IMR-90 (cell line): ENCODE results near the gene BACH1. TPM values are rescaled to one million over a fixed set of nuclear protein-coding genes. Genes with fewer than 3 reads are reported as not detected.

Experiments
- ATAC-seq: fragments of 200-7000 bp; cut with Tn5 transposase; 2 replicates; pipeline ENCODE4 v1.9.1; 2020; ENCODE audit warnings: low read depth, mild to moderate bottlenecking, moderate library complexity
- BruUV-seq: library from RNA; stranded (reverse); fragments of 400-500 nt; replicated peaks from 2 replicates; lab custom pipeline; 2021; lab: Mats Ljungman, UMichigan
- CTCF ChIA-PET: fragments of 300-600 bp; formaldehyde crosslinking; extraction: SDS; loops from one replicate; lab custom pipeline; 2021; ENCODE audit warnings: antibody characterized with exemption; lab: Yijun Ruan, JAX
- POLR2A ChIA-PET: fragments of 300-600 bp; sonication (Branson Sonifier 250); formaldehyde crosslinking; loops from one replicate; lab custom pipeline; 2022; ENCODE audit warnings: antibody characterized with exemption; ENCODE audit not compliant: unreplicated experiment; lab: Charles Lee
- DNase-seq: peaks from one replicate; pipeline ENCODE4 v3.0.0; 2013
- H2AFZ ChIP-seq: replicated peaks from 2 replicates; pipeline ENCODE3; 2013; ENCODE audit warnings: low read length, mild to moderate bottlenecking; ENCODE audit not compliant: poor library complexity
- H2AK5ac ChIP-seq: 2 replicates; pipeline ENCODE4 v1.6.1; 2013; ENCODE audit warnings: low read depth, low read length, inconsistent platforms
- H2AK9ac ChIP-seq: replicated peaks from 2 replicates; pipeline ENCODE3; 2013; ENCODE audit warnings: mild to moderate bottlenecking, low read depth, low read length, moderate library complexity; ENCODE audit not compliant: poor library complexity
- H2BK120ac ChIP-seq: 2 replicates; pipeline ENCODE4 v1.6.1; 2013; ENCODE audit warnings: low read depth, low read length, inconsistent platforms
- H2BK15ac ChIP-seq: 3 replicates; pipeline ENCODE4 v1.6.1; 2013; ENCODE audit warnings: low read depth, low read length, inconsistent platforms
- H2BK20ac ChIP-seq: 2 replicates; pipeline ENCODE4 v1.6.1; 2013; ENCODE audit warnings: low read depth, mild to moderate bottlenecking, inconsistent platforms, low read length, moderate library complexity
- H2BK5ac ChIP-seq: 2 replicates; pipeline ENCODE4 v1.6.1; 2013; ENCODE audit warnings: mild to moderate bottlenecking, low read depth, low read length, inconsistent platforms; ENCODE audit not compliant: poor library complexity, severe bottlenecking
- H3K14ac ChIP-seq: replicated peaks from 2 replicates; pipeline ENCODE4 v1.6.1; 2013; ENCODE audit warnings: low read depth, low read length, inconsistent platforms
- H3K18ac ChIP-seq: 2 replicates; pipeline ENCODE4 v1.6.1; 2013; ENCODE audit warnings: low read depth, low read length, control low read depth
- H3K23ac ChIP-seq: 2 replicates; pipeline ENCODE4 v1.6.1; 2013; ENCODE audit warnings: low read depth, low read length, inconsistent platforms
- H3K27ac ChIP-seq: 2 replicates; pipeline ENCODE4 v1.5.1; 2013; ENCODE audit warnings: mild to moderate bottlenecking, control low read depth, low read length; ENCODE audit not compliant: insufficient read depth
- H3K27me3 ChIP-seq: 2 replicates; pipeline ENCODE4 v1.6.1; 2013; ENCODE audit warnings: low read length; ENCODE audit not compliant: control insufficient read depth, insufficient read depth
- H3K36me3 ChIP-seq: 2 replicates; pipeline ENCODE4 v1.6.1; 2013; ENCODE audit warnings: low read length, mixed read lengths; ENCODE audit not compliant: control insufficient read depth, insufficient read depth
- H3K4ac ChIP-seq: 2 replicates; pipeline ENCODE4 v1.6.1; 2013; ENCODE audit warnings: low read depth, low read length, inconsistent platforms
- H3K4me1 ChIP-seq: 2 replicates; pipeline ENCODE4 v1.6.1; 2013; ENCODE audit warnings: low read length, mixed read lengths; ENCODE audit not compliant: control insufficient read depth, insufficient read depth
- H3K4me2 ChIP-seq: 2 replicates; pipeline ENCODE4 v1.6.1; 2013; ENCODE audit warnings: low read depth, mild to moderate bottlenecking, control low read depth, low read length, moderate library complexity
- H3K4me3 ChIP-seq: 2 replicates; pipeline ENCODE4 v1.5.1; 2013; ENCODE audit warnings: low read depth, mild to moderate bottlenecking, control low read depth, low read length, moderate library complexity; ENCODE audit not compliant: insufficient read depth
- H3K56ac ChIP-seq: 2 replicates; pipeline ENCODE4 v1.6.1; 2013; ENCODE audit warnings: low read length, inconsistent platforms; ENCODE audit not compliant: insufficient read depth; ENCODE audit errors: extremely low read depth
- H3K79me1 ChIP-seq, 2 experiments: 2 replicates each; pipeline ENCODE4 v1.6.1; 2013; ENCODE audit warnings: low read length in 2 of 2, inconsistent platforms in 1 of 2, low read depth in 1 of 2
- H3K9ac ChIP-seq: 2 replicates; pipeline ENCODE4 v1.6.1; 2013; ENCODE audit warnings: low read depth, low read length, control low read depth
- H3K9me1 ChIP-seq: 2 replicates; pipeline ENCODE4 v1.6.1; 2013; ENCODE audit warnings: low read length, inconsistent platforms; ENCODE audit not compliant: insufficient read depth
- H3K9me3 ChIP-seq: 2 replicates; pipeline ENCODE4 v1.6.1; 2013; ENCODE audit warnings: low read length; ENCODE audit not compliant: control insufficient read depth, insufficient read depth
- H4K20me1 ChIP-seq: 2 replicates; pipeline ENCODE4 v1.6.1; 2013; ENCODE audit warnings: low read length, inconsistent platforms; ENCODE audit not compliant: insufficient read depth
- H4K5ac ChIP-seq: 2 replicates; pipeline ENCODE4 v1.6.1; 2013; ENCODE audit warnings: mild to moderate bottlenecking, low read depth, low read length, control low read depth
- H4K8ac ChIP-seq, 2 experiments: 2 replicates each; pipeline ENCODE4 v1.6.1; 2013; ENCODE audit warnings: low read depth in 2 of 2, low read length in 2 of 2, control low read depth in 1 of 2, inconsistent platforms in 1 of 2
- H4K91ac ChIP-seq: 2 replicates; pipeline ENCODE4 v1.6.1; 2013; ENCODE audit warnings: low read depth, low read length, inconsistent platforms; ENCODE audit not compliant: insufficient read depth
- BHLHE40 ChIP-seq: fragments of 150-350 bp; IDR thresholded peaks from 2 replicates; pipeline ENCODE4 v1.6.1; 2016; ENCODE audit warnings: mild to moderate bottlenecking, low read depth, low read length
- CEBPB ChIP-seq: IDR thresholded peaks from 2 replicates; pipeline ENCODE4 v1.6.1; 2012; ENCODE audit warnings: low read depth, low read length, improper control_type of control experiment
- CHD1 ChIP-seq: IDR thresholded peaks from 2 replicates; pipeline ENCODE4 v1.6.1; 2012; ENCODE audit warnings: low read depth, low read length, improper control_type of control experiment
- ELK1 ChIP-seq: fragments of 150-350 bp; IDR thresholded peaks from 2 replicates; pipeline ENCODE4 v1.6.1; 2016; ENCODE audit warnings: low read depth, mild to moderate bottlenecking, low read length, moderate library complexity, borderline replicate concordance
- FOS ChIP-seq: fragments of 150-350 bp; IDR thresholded peaks from 2 replicates; pipeline ENCODE4 v1.6.1; 2016; ENCODE audit warnings: low read depth, low read length
- MAFK ChIP-seq: IDR thresholded peaks from 2 replicates; pipeline ENCODE4 v1.6.1; 2012; ENCODE audit warnings: low read depth, low read length, improper control_type of control experiment
- MAZ ChIP-seq: IDR thresholded peaks from 2 replicates; pipeline ENCODE4 v1.6.1; 2012; ENCODE audit warnings: low read depth, mild to moderate bottlenecking, low read length, improper control_type of control experiment, moderate library complexity, borderline replicate concordance
- MXI1 ChIP-seq: IDR thresholded peaks from 2 replicates; pipeline ENCODE4 v1.6.1; 2012; ENCODE audit warnings: low read depth, mild to moderate bottlenecking, low read length, moderate library complexity, borderline replicate concordance
- NFE2L2 ChIP-seq: fragments of 150-350 bp; IDR thresholded peaks from 2 replicates; pipeline ENCODE4 v1.6.1; 2016; ENCODE audit warnings: low read depth, mild to moderate bottlenecking, low read length
- POLR2A ChIP-seq: IDR thresholded peaks from 2 replicates; pipeline ENCODE4 v1.6.1; 2012; ENCODE audit warnings: mild to moderate bottlenecking, low read depth, low read length
- RAD21 ChIP-seq: IDR thresholded peaks from 2 replicates; pipeline ENCODE4 v1.6.1; 2012; ENCODE audit warnings: low read length, improper control_type of control experiment
- RCOR1 ChIP-seq: IDR thresholded peaks from 2 replicates; pipeline ENCODE4 v1.6.1; 2012; ENCODE audit warnings: mild to moderate bottlenecking, low read length, improper control_type of control experiment; ENCODE audit not compliant: insufficient replicate concordance
- SMC3 ChIP-seq: fragments of 150-350 bp; IDR thresholded peaks from 2 replicates; pipeline ENCODE4 v1.6.1; 2016; ENCODE audit warnings: low read depth, mild to moderate bottlenecking, antibody characterized with exemption, low read length, moderate library complexity
- USF2 ChIP-seq: fragments of 150-350 bp; IDR thresholded peaks from 2 replicates; pipeline ENCODE4 v1.6.1; 2017; ENCODE audit warnings: mild to moderate bottlenecking, antibody characterized with exemption, low read length, low read depth
- WGBS, 2 experiments: methylation state at CpG; one replicate each; pipeline versions ENCODE4 v1.1.5 to v1.1.7; 2013; ENCODE audit warnings: missing lambda C conversion rate in 2 of 2; ENCODE audit not compliant: insufficient read length in 1 of 2; ENCODE audit errors: extremely low coverage in 2 of 2; 5-methylcytosine and 5-hydroxymethylcytosine counted together
- dilution Hi-C: fragments of 300-500 bp; cut with HindIII; formaldehyde crosslinking; loops from one replicate; pipeline ENCODE4 v1.14.3; 2018; ENCODE audit warnings: low sequenced_read_pairs; ENCODE audit not compliant: unreplicated experiment
- in situ Hi-C: fragments of 300-500 bp; cut with MboI; formaldehyde crosslinking; loops from 3 replicates; pipeline ENCODE4 v1.14.3; 2019; ENCODE audit warnings: low sequenced_read_pairs, inconsistent platforms, mixed read lengths
- intact Hi-C: fragments of 100-400 bp; cut with micrococcal nuclease; formaldehyde crosslinking; loops from 2 replicates; pipeline ENCODE4 v1.10.0; 2022
- polyA plus RNA-seq, 3 experiments: library from polyadenylated mRNA; depleted of rRNA; stranded (reverse); fragments of >200 nt; gene quantifications; 2 replicates each; pipeline ENCODE4 v1.2.3, GENCODE V29; 2012; ENCODE audit warnings: low replicate concordance in 1 of 3
- total RNA-seq: library from RNA; depleted of rRNA; stranded (reverse); fragments of >200 nt; gene quantifications from 2 replicates; pipeline ENCODE4 v1.2.3, GENCODE V29; 2012

BACH1 gene
- total and polyA plus RNA-seq, 2 of the 4 experiments (the other 2 are of a cell fraction): 23.1 to 108 TPM

- BruUV-seq: no TSS peak
- Histone ChIP-seq H2BK5ac (peak overlapping the region; percentile 95), H3K9me3 (no peaks in the 10 kb centered on the region), H2BK120ac (peak overlapping the region; percentile 9; the same call in 1 of the 2 replicates), H3K4me3 (peak overlapping the region; percentile 96; the same call in 1 of the 2 replicates), H4K8ac (peak overlapping the region; percentile 30 to 60), H3K36me3 (peaks cover 3% of the 10 kb centered on the region), H3K9ac (peak overlapping the region; percentile 60), H2AK9ac (peak overlapping the region; percentile 39), H4K91ac (0 out of 2 replicates have a peak overlapping the region, but pooled peaks have one; percentile 28), H3K23ac (peak overlapping the region; percentile 40), H3K79me1 (peaks cover 2 to 58% of the 10 kb centered on the region in 2 experiments; a peak in 3 of 4 replicates), H3K56ac (peak overlapping the region; percentile 8), H4K20me1 (peaks cover 78% of the 10 kb centered on the region), H4K5ac (peak overlapping the region; percentile 36; the same call in 1 of the 2 replicates), H3K4me2 (peak overlapping the region; percentile 90), H2BK20ac (peak overlapping the region; percentile 17; the same call in 1 of the 2 replicates), H2AFZ (no peak overlapping the region), H3K18ac (peak overlapping the region; percentile 51; the same call in 1 of the 2 replicates), H3K4me1 (peaks cover 17% of the 10 kb centered on the region), H3K4ac (peak overlapping the region; percentile 28; the same call in 1 of the 2 replicates), H3K14ac (peak overlapping the region; percentile 86), H2AK5ac (peak overlapping the region; percentile 65; the same call in 1 of the 2 replicates), H2BK15ac (peak overlapping the region; percentile 29; the same call in 1 of the 3 replicates), H3K27me3 (no peaks in the 10 kb centered on the region), H3K27ac (peak overlapping the region; percentile 50), H3K9me1 (peaks cover 16% of the 10 kb centered on the region)
- ChIA-PET CTCF (interaction anchor here (1.0 kb wide), 3 partner anchors 10 to 46 kb away, joined by 3 to 6 read pairs (median 3); no protein-coding TSS in a partner anchor), POLR2A (interaction anchor here (0.5 kb wide), 1 partner anchor 59 kb away, joined by 4 read pairs; no protein-coding TSS in a partner anchor)
- ATAC-seq (no peak), DNase-seq (peak; percentile 34)
- intact Hi-C loops (no loop called here), dilution Hi-C loops (no loop called here), in situ Hi-C loops (loop anchor here (10.0 kb wide), 1 partner anchor 128 kb away; no protein-coding TSS in a partner anchor)
- WGBS, 2 experiments: 67% methylated on average over 2 of the region's 5 CpGs; no CpG with 5 or more reads in 1 of the 2 experiments
- TF ChIP-seq FOS (no peak), RAD21 (no peak), ELK1 (no peak), CHD1 (no peak), CEBPB (no peak), SMC3 (no peak), BHLHE40 (no peak), USF2 (no peak), MXI1 (no peak), NFE2L2 (no peak), MAFK (no peak), MAZ (no peak), POLR2A (no peak), RCOR1 (no peak)
These were observed 3.7 kb downstream of the BACH1 start for GRCh38 chr21:29302359-29302875.
